ENCODE measurements around the gene IL1RL2.

IL1RL2 gene

DNA sequence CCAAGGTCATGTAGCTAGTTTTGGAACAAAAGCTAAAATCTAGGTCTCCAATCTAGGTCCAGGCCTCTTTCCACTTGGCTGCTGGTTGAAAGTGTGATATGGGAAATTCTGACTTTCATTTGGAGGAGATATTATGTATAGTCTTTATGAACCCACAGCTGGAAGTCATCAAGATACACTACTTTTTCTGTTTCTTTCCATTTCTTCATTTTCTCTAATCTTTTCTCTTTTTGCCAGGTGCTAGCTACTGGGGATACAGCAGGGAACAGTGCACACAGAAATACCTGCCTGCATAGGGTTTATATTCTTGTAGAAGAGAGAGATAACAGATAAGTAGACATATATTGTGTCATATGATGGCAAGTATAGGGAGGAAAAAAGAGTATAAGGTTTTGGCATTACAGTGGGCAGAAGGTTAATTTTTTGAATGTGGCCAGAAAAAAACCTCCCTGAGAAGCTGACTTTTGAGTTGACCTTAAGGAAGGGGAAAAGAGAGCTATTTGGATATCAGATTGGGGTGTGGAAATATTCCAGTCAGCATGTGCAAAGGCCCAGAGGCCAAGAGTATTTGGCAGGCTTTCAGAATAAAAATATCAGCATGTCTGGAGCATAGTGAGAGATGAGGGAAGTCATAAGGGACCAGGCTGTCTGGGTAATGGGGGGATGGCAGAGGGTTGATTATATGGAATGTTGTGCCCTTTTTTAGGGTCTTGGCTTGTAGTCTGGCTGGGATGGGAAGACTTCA, 28.6 kb upstream of the IL1RL2 start:
- no peak for DNase-seq (ENCODE audit: low spot score)

DNA sequence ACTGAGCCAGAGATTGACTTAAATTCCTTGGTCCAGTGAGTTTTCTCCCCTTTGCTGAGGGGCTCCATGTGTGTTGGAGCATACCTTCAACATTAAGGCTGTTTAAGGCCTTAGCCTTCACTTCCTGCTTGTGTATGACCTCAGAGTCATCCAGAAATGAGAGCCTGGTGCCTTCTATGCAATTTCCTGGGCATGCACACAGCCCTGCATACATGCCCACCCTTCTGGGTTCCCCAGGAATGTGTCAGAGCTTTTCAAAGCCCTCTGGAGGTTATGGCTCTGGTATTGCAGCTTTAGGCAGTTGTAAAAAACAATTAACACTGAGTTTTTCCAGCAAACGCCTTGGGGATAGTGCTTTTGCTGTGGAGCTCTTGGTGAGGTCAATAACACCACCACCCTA, 27.5 kb upstream of the IL1RL2 start:
- DNase-seq (ENCODE audit: low spot score) = no peak

- no peak for DNase-seq (ENCODE audit: low spot score)
These were observed 20.5 kb upstream of the IL1RL2 start for GRCh38 chr2:102166189-102166845.

- no peak for DNase-seq (ENCODE audit: low spot score)
These were observed 18.6 kb upstream of the IL1RL2 start for GRCh38 chr2:102168026-102168771.

DNA sequence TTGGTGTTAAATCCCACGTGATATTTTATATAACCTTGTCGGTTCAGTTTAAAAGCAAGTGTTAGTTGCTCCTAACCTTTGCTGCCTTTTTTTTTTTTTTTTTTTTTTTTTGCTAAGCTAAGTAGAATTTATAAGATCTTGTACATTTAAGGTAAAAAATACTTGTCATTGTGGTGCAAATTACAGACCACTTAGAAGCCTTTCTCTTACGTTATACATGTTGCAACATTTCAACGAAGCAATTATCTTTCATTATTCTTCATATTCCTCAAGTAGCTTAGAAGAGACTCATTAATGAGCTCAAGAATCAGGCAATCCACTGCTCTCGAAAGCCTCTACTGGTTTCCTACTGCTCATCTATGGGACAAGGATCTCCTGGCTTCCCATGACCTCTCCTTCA, 14.9 kb upstream of the IL1RL2 start:
- DNase-seq (ENCODE audit: low spot score) = no peak

GRCh38 chr2:102172745-102173144, 14.1 kb upstream of the IL1RL2 start:
- no peak for DNase-seq (ENCODE audit: low spot score)

- DNase-seq (ENCODE audit: low spot score) = no peak
These were observed 10.7 kb upstream of the IL1RL2 start for GRCh38 chr2:102176172-102176571.

DNA sequence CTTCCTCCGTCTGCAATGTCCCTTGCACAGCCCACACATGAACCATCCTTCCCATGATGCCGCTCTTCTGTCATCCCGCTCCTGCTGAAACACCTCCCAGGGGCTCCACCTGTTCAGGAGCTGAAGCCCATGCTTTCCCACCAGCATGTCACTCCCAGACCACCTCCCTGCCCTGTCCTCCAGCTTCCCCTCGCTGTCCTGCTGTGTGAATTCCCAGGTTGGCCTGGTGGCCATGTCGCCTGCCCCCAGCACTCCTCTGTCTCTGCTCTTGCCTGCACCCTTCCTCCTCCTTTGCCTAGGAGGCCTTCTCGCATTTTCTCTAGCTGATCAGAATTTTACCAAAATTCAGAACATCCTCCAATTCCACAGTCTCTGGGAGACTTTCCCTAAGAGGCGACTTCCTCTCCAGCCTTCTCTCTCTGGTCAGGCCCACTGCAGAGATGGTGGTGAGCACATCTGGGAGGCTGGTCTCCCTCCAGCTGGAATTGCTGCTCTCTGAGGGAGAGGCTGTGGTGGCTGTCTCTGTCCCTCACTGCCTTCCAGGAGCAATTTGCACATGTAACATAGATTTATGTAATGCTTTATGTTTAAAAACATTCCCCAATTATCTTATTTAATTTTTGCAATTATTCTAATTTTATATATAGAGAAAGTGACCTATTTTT, 8.9 kb upstream of the IL1RL2 start:
- DNase-seq (ENCODE audit: low spot score) = no peak

DNA sequence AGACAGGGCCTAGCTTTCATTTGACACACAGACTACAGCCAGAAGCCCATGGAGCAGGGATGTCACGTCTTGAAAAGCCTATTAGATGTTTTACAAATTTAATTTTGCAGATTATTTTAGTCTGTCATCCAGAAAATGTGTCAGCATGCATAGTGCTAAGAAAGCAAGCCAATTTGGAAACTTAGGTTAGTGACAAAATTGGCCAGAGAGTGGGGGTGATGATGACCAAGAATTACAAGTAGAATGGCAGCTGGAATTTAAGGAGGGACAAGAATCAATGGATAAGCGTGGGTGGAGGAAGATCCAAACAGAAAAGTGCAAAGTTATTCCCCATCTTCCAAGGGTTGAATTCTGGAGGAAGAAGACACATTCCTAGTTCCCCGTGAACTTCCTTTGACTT, 7.8 kb upstream of the IL1RL2 start:
- DNase-seq (ENCODE audit: low spot score) = no peak

DNA sequence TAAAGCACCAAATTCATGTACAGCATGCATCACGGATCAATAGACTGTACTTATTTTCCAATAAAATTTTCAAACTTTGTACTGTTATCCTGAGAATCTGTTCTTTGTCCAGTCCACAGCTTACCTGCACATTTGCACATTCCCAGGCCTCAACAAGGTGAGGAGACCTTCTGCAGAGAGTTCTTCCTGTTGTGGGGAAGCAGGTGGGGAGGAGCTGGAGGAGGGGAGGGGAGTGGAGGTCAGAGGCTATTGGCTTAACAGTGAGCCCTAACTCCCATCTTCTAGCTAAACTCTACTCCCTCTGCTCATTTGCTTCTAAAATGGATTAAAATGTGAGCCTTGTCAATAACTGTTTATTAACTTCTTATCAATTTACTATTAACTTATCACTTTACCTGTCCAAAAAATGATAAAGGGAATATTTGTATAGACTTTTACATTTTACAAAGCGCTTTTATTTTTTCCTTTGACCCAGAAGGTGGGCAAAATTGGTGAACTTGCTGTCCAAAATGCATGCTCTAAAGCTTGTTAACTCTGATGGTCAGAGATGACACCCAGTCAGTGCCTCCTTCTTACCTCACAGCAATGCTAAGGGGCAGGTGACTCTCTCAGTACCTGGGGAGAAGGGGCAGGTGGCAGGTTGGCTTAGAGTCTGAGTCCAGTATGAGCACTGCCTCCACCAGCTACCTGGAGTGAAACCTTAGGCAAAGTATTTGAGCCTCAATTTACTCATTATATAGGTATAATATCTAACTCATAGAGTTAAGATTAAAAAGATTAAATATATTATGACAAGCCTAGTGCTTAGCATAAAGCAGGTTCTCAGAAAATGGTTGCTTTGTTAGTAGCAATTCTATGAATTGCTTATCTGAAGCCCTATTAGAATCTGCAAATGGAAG, 6.8 kb upstream of the IL1RL2 start:
- no peak for DNase-seq (ENCODE audit: low spot score)

- DNase-seq (ENCODE audit: low spot score) = no peak
These were observed 6.2 kb upstream of the IL1RL2 start for GRCh38 chr2:102180687-102180999.

DNA sequence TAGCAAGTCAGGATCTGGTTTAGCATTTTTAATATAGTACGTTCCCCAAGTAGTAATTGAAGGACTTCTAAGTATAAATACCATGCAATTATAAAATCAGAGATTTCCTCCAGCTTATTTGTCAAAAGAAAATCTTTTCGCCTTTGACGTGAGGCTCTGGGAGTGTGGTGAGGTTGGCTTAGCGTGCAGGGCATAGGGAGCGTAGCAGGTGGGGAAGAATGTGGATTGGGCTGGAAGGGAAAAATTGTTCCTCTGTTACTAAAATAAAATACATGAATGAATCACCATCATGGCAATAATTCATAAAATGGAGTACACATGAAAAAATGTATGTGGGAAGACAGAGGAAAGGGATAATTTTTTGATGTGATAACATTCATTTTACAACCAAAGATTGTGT, 5.4 kb upstream of the IL1RL2 start:
- DNase-seq (ENCODE audit: low spot score) = no peak

DNA sequence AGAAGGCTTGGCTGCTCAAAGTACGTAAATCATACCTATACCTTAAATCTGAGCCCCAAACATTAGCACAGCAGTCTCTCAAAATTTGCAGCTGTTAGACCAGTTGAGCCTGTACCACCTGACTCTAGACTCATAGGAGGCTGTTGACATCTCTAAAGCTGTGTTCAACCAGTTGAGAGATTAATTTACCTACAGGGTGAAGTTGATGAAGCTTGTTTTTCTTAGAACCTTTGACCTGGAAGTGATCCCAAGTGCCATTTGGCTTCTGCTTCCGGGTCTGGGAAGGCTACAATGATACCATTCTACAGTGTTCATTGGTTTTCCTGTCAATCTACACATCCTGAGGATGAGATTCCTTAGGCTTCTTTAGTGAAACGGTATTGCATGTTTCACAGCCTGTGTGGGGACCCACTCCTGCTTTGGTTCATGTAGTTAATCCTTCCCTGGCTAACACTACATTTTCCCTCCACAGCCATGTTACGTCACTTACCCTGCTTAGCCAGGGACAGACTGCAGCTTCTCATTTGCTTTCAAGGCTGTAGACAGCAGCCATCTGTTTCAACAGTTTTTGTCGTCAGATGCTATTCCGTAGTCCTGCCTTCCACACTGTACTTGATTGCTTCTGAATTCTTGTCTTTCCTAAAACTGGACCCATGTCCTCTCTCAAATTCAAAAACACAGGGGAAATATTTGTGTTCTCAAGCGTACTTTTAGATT, 4.7 kb upstream of the IL1RL2 start:
- no peak for DNase-seq (ENCODE audit: low spot score)

DNA sequence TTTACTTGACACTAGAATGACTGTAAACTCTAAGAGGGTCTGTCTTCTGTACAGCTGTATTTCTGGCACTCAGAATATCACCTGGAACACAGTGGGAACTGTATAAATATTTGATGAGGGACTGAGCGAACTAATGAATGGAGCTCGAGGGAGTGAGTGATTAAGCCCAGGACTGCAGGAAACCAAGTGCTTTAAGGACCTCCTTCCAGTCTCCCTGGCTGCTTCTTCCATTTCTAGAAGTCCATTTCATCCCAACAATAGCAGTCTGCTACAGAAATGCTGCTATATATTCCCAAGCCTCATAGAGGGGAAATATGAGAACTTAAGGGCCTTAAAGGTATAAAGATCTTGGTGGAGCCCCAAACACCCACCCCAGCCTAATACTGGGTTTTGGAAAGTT, 2.8 kb upstream of the IL1RL2 start:
- no peak for DNase-seq (ENCODE audit: low spot score)

DNA sequence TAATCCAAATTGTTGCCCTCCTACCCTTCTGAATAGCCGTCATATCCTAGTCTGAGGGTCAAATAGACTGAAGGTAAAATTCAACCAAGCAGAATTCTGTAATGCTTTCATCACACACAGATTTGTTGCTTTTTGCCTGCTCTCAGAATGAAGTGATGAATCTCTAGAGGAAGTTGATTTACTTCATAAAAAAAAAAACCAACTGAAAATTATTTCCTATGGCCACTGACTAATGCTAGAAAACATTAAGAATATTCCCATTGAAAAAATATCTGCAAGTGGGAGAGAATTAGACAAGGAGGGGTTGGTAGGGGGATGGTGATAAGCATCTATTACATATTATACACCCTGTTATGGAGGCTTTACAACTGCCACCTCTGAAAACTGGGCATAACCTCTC, 2.3 kb upstream of the IL1RL2 start:
- DNase-seq (ENCODE audit: low spot score) = no peak

DNA sequence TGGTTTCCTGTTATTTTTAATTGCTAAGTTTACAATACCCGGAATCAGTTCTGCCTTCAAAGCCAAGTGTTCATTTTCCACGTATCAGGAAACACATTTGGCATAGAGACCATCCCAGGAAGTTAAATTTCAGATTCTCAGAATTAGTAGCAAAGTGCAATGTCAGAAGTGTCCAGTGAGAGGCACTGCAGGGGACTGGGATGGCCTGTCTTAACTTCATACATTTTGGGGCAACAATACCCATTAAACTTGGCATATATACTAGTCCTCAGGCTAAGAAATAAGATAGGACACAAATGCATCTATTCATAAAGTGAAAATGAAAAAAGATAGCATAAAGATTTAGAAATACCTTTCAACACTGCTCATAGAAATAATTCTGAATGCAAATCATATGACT, 1.5 kb upstream of the IL1RL2 start:
- no peak for DNase-seq (ENCODE audit: low spot score)

GRCh38 chr2:102187496-102188150, 800 bp downstream of the IL1RL2 start:
- no peak for DNase-seq (ENCODE audit: low spot score)

GRCh38 chr2:102190430-102191107, 3.7 kb downstream of the IL1RL2 start:
- no peak for DNase-seq (ENCODE audit: low spot score)

GRCh38 chr2:102191501-102191900, 4.7 kb downstream of the IL1RL2 start:
- DNase-seq (ENCODE audit: low spot score) = no peak

GRCh38 chr2:102193074-102193473, 6.3 kb downstream of the IL1RL2 start:
- no peak for DNase-seq (ENCODE audit: low spot score)
